ENCODE results near the gene DNM2. TPM values are rescaled to one million over a fixed set of nuclear protein-coding genes. Genes with fewer than 3 reads are reported as not detected.
A peak's percentile ranks its signal among the peaks of the same experiment; 100 is the strongest.

DNM2 gene
- polyA plus RNA-seq, 4 donors = 130 to 145 (median 136) TPM

DNA sequence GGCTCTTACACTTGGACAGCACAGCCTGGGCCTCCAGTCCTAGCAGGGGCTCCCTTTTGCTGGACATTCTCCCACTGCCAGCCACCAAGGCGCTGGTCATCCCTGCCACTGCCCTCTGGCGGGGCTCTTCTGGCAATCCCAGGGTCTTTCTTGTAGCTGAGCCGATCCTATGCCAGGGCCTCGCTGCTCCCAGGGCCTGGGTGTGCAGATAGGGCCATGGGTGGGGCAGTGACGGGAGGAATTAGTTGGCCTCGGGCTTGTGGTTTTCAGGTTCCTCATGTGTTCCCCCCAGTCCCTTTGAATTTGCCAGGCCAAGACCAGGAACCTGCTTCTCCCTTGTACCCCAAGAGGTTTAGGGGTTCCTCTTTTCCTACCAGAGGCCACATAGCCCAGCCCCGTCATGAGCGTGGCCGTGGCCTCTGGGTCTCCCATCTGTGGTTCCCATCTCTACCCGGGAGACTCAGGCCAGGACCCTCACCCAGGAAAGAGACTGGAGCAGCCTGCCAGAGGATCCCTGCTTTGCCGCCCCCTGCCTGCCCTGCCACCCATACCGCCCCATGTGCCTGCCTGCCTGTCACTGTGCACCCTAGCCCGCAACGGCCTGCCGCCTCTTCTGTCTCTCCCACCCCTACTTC lies 91.9 kb downstream of the DNM2 start:
- DNase-seq (ENCODE audit: low read depth in 4 of 4, low spot score in 3 of 4) = no peak

DNA sequence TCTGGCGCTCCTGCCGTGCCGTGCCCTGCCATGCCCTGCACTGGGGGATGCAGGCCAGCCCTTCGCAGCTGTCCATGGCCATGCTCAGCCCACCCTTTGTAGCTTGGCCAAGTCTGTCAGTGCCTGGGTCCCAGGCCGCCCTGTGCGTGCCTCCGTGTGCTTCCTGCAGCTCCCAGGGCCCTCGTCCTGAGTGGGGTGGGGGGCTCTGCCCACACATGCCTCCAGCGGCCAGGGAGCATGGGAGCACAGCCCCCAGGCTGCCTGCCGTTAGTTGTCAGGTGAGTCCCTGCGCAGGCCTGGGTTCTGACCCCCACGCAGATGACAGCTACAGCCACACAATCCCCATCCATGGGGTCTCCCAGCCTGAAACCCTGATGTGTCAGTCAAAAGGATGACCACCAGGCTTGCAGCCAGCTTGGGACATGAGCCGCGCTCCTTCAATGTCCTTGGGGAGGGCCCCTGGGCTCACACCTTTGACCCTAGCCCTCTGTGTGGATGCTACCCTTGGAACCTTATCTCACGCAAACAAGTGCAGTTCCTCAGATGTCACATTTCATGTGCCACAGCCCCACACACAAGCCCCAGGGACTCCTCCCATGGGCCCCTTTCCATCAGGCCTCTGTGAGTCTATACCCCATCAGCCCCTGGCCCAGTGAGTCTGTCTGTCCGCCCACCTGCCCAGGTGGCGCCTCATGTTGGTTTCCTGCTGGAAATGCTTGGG lies 93.7 kb downstream of the DNM2 start:
- DNase-seq (ENCODE audit: low read depth in 4 of 4, low spot score in 3 of 4) = no peak

DNA sequence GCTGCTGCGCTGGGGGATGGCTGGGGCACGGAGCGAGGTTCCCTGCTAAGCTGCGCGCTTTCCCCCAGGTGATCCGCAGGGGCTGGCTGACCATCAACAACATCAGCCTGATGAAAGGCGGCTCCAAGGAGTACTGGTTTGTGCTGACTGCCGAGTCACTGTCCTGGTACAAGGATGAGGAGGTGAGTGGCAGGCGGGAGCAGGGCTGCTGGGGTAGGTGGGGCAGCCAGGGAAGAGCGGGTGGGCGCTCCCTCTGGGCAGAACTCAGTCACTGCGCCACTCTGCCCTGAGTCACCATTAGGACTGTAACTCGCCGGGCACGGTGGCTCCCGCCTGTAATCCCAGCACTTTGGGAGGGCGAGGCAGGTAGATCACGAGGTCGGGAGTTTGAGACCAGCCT lies 94.3 kb downstream of the DNM2 start:
- DNase-seq (ENCODE audit: low read depth in 4 of 4, low spot score in 3 of 4) = no peak

DNA sequence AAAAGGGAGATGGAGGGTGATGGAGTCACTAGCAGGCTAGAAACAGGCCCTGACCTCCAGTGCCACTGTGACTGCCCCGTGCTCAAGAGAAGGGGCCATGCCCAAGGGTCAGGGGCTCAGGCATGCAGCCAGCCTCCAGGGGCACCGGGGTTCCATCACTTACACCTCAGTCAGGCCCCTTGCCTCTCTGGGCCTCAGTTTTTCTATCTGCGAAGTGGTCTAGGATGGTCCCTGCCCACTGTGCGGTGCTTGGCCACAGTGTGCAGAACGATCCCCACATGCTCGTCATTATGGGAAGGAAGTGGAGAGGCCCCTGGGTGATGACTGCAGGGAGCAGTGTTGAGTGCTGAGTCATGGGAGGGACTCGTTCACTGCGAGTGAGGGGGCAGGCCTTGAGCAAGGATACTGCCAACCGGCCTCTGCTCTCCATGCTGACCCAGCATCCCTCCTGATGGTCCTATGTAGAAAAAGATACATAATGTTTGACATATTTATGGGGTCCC lies 95.1 kb downstream of the DNM2 start:
- no peak for DNase-seq (ENCODE audit: low read depth in 4 of 4, low spot score in 3 of 4)

DNA sequence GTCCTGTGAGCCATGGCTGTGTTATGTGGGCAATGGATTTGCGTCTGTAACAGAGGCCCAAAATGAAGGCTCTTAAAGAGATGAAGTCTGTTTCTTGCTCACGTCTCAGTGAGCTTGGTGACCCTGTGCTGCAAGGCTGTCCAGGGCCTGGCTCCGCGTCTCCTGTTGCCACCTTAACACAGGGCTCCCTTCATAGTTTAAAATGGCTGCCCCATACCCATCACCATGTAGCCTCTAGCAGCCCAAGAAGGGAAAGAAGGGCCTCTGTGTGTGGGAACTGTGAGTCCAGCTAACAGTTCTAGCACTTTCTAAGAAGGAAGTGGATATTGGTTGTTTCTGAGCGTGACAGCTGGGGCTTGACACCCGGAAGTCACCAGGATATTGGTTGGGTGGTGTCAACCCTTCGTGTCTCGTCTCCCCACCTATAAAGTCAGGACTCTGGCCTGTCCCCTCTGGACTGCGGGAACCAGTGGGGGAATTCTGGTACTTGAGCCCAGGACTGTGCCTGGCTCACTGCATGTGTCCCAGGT lies 97.2 kb downstream of the DNM2 start:
- no peak for DNase-seq (ENCODE audit: low read depth in 4 of 4, low spot score in 3 of 4)

DNA sequence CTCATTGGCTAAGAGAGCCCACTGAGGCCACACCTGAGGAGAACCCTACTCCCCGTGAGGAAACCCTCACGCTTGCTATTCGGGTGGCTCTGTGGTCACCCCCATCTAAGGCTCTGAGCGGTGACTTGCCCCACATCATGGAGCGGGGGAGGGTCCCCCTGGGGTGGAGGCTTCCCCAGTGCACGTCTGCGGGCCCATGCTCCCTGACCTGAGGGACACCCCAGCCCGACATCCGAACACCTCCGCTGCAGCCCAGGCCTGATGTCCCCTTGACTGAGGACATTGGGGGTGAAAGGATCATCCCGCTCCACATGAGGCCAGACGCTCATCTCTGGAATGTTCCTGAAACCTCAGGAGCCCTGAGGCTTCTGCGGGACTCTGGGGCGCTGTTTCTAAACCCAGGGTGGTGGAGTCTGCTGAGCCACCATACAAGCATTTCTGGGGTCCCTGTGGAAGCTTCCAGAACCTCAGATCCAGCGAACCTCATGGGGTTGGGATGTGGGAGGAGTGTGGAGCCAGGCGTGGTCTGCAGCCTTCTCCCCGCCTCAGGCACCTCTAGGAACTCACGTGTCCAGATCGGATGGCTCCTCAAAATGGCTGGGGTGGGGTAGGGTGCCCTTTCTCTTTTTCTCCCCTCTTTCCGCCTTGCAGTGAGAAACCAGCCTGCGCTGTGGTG lies 98.2 kb downstream of the DNM2 start:
- no peak for DNase-seq (ENCODE audit: low read depth in 4 of 4, low spot score in 3 of 4)

DNA sequence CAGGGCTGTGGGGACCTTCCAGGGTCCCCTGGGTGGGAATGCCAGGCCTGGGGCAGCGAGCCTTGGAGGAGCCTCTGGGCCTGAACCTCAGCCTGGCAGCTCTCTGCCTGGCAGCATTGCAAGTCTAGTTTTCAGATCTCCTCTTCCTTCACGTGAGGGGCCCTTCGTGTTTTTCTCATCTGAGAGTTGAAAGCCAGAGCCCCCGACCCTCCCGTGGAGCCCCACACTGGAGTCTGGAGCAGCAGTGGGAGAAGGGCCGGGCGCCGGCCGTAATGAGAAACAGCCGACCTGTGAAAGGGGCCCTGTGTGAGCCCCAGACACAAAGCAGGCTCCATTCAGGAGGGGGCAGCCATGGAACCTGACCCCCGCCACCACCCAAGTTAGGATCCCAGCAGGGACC lies 98.8 kb downstream of the DNM2 start:
- no peak for DNase-seq (ENCODE audit: low read depth in 4 of 4, low spot score in 3 of 4)

DNA sequence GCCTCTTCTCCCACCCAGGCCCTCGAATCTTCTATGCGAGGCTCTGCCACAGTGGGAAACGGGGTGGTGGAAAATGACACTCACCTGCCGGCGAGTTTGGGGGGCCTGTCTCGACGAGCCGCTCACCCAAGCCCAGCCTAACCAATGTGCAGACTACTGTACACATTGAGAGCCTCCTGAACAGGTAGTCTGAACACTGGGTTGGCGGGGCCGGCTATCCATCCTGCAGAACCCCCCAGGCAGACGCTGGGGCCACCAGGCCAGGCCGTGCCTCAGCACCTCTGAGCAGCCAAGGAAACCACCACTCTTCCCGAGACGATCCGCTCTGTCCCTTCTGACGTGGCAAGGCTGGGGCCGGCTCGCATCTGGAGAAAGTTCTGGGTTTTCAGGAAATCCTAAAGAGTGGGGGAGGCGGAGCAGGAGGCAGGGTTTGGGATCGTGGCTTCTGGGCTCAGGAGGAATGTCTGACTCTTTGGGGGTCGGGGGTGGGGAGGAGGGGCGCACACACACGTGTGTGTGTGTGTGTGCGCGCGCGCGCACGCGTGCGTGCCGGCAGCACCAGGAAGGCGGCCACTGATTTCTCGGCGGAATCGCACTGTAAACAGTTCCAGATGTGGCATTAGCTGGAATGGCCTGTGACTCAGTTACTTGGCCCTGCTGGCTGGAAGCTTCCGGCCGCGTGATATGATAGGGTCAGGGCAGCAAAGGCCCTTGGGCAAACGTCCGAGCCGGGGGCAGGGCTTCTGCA lies 99.6 kb downstream of the DNM2 start:
- DNase-seq (ENCODE audit: low read depth in 4 of 4, low spot score in 3 of 4) = peak in 2 of 4 donors; percentile 21 to 35

DNA sequence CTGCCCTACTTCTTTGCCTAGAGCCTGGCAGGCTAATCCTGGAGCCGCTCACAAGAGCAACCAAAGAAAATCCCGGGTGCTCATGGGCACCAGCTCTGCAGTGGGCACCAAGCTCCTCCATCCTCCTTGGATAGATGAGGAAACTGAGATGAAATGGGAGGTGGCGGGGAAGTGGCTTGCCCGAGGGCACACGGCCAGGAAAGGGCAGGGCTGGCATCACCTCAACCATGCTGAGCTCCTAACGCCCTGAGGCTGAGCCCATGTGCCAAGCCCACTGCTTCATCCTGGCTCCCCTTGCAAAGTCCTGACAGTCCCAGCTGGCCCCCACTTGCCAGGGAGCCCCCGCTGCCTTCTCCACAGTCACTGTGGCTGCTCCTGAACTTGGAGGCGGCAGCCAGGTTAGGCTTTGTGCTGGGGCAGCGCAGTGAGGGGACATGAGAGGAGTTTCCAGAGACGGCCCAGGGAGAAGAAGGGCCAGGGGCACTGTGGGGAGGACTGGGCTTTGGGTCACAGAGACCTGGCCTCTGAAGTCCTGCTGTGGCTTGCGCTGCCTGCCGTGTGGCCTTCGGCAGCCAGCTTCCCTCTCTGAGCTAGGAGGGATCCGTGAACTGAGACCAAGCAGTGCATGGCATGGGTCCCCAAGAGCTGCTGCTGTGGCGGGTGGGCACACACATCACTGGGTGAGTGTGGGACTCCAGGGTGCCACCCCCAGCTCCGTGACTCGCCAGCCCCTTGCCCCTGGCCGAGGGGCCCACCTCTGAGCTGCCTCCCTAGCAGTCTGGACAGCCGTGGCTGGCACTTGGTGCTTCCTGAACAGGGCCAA lies 100.6 kb downstream of the DNM2 start:
- DNase-seq (ENCODE audit: low read depth in 4 of 4, low spot score in 3 of 4) = no peak

DNA sequence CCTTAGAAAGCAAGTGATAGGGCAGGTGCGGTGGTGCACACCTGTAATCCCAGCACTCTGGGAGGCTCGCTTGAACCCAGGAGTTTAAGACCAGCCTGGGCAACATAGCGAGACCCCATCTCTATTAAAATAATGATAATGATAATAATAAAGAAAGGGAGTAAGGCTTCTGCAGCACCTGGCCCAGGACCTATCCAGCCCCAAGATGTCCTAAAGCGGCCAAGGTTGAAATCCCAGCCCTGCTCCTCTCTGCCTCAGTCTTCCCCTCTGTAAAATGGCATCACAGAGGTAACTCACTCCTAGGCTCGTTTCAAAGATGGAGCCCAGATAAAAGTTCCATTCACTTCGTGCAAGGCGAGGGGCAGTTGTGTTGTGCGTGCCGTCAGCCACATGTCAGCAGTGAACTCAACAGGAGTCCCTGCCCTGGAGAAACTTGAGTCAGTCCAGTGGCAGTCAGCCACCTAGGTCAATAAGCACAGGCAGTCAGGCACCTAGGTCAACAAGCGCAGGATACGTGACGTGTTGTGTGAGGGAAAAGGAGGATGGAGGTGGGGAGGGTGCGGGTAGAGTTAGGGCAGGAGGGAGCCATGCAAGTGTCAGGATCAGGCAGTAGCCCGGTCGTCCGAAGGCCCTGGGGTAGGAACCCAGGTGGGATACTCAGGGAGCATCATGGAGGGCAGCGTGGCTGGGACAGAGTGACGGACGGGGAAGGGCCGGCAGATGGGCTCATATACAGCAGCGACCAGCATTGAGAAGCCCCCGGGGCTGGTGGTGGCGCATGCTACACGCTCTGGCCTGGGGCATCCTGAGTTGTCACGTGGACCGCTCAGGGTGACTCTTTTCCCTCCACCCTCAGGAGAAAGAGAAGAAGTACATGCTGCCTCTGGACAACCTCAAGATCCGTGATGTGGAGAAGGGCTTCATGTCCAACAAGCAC lies 101.5 kb downstream of the DNM2 start:
- DNase-seq (ENCODE audit: low read depth in 4 of 4, low spot score in 3 of 4) = no peak

DNA sequence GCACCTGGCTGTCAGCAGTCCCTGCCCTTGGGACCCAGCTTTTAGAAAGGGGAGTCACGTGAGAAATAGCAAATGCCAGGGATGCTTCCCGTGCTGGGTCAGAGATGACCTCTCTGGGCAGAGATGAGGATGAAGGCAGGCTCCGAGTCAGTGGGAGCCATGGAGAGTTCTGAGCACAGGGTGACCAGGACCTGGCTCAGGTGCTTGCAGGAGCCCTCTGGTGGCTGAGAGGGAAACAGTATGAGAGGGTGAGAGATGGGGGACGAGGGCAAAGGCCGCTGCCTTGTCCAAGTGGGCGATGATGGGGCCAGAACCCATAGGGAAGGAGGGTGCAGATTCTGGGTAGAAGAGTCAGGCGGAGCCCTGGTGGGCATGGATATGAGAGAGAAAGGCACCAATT lies 102.3 kb downstream of the DNM2 start:
- no peak for DNase-seq (ENCODE audit: low read depth in 4 of 4, low spot score in 3 of 4)

DNA sequence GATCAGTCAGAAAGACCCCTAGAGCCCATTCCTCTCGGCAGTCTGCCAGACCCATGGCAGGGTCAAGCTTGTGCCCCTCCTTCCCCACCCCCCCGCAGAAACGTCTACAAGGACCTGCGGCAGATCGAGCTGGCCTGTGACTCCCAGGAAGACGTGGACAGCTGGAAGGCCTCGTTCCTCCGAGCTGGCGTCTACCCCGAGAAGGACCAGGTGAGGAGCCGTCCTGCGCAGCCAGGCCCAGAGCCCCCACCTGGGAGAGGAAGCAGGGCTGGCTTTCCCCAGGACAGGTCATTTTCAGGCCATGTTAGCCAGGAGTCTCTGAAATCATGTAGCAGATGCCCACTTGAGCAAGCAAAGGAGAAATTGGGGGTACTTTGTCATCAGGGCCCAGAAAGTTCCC lies 105.8 kb downstream of the DNM2 start:
- no peak for DNase-seq (ENCODE audit: low read depth in 4 of 4, low spot score in 3 of 4)

DNA sequence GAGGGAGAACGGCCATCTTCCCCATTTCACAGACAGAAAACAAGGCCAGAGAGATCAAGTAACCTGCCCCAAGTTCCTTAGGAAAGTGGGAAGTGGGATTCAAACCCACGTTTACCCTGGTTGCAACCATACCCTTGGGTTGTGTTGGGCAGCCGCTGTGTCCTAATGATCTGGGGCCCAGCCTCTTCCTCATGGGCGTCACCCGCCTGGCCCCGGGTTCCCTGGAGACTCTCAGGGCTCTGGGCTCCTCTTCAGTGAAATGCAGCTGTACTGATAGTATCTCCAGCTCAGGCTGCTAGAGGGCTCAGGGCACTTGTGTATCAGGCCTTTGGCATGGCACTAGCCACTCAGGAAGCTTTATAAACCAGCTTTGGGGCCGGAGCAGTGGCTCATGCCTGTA lies 108.4 kb downstream of the DNM2 start:
- no peak for DNase-seq (ENCODE audit: low read depth in 4 of 4, low spot score in 3 of 4)

DNA sequence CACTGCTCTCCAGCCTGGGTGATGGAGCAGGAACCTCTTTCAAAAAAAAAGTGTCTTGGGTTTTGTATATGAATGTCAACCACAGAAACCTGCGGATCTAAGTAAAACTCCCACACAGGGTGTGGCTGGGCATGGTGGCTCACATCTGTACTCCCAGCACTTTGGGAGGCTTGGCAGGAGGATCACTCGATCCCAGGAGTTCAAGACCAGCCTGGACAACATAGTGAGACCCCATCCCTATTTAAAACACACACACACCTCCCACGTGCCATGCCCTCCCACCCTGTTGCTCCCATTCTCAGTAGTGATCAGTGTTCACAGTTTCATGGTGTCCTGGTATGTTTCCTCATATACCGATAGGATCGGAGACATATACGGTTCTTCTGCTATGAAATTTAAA lies 109.0 kb downstream of the DNM2 start:
- DNase-seq (ENCODE audit: low read depth in 4 of 4, low spot score in 3 of 4) = no peak

DNA sequence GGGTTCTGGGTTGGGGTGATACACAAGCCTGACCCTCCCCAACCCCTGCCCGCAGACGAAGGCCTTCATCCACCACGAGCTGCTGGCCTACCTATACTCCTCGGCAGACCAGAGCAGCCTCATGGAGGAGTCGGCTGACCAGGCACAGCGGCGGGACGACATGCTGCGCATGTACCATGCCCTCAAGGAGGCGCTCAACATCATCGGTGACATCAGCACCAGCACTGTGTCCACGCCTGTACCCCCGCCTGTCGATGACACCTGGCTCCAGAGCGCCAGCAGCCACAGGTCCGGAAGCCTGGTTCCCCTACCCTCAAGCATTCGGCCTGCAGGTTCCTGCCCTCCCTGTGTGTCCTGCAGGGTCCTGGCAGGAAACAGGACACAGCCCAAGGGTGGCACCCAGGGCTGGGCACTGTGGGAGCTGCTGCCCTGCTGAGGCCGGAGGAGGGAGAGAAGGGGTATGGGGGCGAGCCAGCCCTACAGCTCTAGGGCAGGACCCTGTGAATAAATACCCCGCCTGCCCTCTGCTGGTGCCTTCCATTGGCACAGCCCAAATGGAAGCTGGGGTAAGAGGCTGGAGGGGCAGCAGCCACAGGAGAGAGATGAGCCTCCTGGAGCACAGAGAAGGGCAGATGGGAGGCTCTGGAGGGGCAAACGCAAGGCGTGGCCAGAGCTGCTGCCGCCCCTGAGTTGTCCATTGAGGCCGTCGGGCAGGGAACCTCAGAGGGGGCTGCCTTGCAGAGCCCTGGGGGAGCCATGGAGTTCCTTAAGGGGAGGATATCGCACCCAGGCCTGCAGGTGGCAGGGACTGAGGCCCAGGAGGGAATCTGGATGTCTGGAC lies 111.3 kb downstream of the DNM2 start:
- DNase-seq (ENCODE audit: low read depth in 4 of 4, low spot score in 3 of 4) = no peak

DNA sequence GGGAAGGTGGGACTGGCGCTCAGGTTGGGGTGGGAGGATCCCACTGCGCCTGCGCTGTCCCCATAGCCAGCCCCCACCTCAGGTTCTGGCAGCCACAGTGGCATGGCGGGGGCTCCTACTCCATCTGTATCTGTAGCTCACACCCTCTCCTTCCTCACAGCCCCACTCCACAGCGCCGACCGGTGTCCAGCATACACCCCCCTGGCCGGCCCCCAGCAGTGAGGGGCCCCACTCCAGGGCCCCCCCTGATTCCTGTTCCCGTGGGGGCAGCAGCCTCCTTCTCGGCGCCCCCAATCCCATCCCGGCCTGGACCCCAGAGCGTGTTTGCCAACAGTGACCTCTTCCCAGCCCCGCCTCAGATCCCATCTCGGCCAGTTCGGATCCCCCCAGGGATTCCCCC lies 112.1 kb downstream of the DNM2 start:
- DNase-seq (ENCODE audit: low read depth in 4 of 4, low spot score in 3 of 4) = no peak

DNA sequence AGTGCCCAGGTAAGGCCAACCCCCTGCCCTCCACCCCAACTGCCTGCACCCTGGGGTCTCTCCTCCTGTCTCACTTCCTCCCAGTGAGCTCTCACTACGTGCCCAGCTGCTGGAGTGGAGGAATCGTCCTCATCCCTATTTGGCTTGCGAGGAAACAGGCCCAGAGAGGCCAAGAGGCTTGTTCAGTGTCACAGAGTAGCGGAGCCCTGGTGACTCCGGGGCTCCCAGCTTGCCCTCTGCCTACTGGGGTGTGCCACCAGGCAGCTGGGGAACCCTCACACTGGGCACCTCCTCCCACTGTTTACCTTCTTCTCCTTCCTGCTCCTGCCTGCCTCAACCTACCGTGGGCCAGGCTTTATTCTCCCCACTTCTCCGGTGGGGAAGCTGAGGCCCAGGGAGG lies 112.5 kb downstream of the DNM2 start:
- DNase-seq (ENCODE audit: low read depth in 4 of 4, low spot score in 3 of 4) = no peak
